Activated CD4-positive, alpha-beta T cell treated with anti-CD3 and anti-CD28 coated beads, Interleukin-2, amount 10 ng/mL, durations not matched to agents 7 days and 5 days (primary cell): Measurements from ENCODE around the gene GNAQ. TPM values are rescaled to one million over a fixed set of nuclear protein-coding genes. Genes with fewer than 3 reads are reported as not detected.
"Not testable (repeated sequence)": the region's sequence is repeated elsewhere in the genome, so short reads cannot be mapped to it uniquely, and the experiment has no call there.

Experiments used
- CTCF ChIA-PET: fragments of 350-600 bp; sonication (Branson Sonifier 250); formaldehyde crosslinking; loops from one replicate; lab custom pipeline; 2021; ENCODE audit warnings: antibody characterized with exemption; lab: Charles Lee
- POLR2A ChIA-PET: fragments of 350-600 bp; sonication (Branson Sonifier 250); formaldehyde crosslinking; loops from one replicate; lab custom pipeline; 2021; ENCODE audit warnings: antibody characterized with exemption; lab: Charles Lee
- DNase-seq: peaks from one replicate; pipeline ENCODE4 v3.0.0-alpha.2; 2020
- H3K27ac Mint-ChIP-seq: one replicate; pipeline ENCODE4 v1.8.0; 2021; ENCODE audit warnings: mild to moderate bottlenecking, moderate library complexity, mixed read lengths
- H3K27me3 Mint-ChIP-seq: one replicate; pipeline ENCODE4 v1.8.0; 2021; ENCODE audit warnings: mixed read lengths
- H3K36me3 Mint-ChIP-seq: one replicate; pipeline ENCODE4 v1.8.0; 2021; ENCODE audit warnings: low read depth, mixed read lengths
- H3K4me1 Mint-ChIP-seq: one replicate; pipeline ENCODE4 v1.8.0; 2021; ENCODE audit warnings: mixed read lengths
- H3K4me3 Mint-ChIP-seq: one replicate; pipeline ENCODE4 v1.8.0; 2021; ENCODE audit warnings: mild to moderate bottlenecking, moderate library complexity, mixed read lengths
- H3K9me3 Mint-ChIP-seq: one replicate; pipeline ENCODE4 v1.8.0; 2021; ENCODE audit warnings: mixed read lengths
- total RNA-seq, 2 experiments: library from RNA; stranded (reverse); gene quantifications; one replicate each; pipeline ENCODE4 v1.2.3, GENCODE V29; 2021

Gene GNAQ
- total RNA-seq, 2 experiments from 2014 or later = 28.1 to 31.8 TPM

GRCh38 chr9:77719321-77719720, 312.3 kb downstream of the GNAQ start:
- ChIA-PET POLR2A (no interaction called here), CTCF (interaction anchor here (1.1 kb wide), 1 partner anchor 232 kb away, joined by 5 read pairs; no protein-coding TSS in a partner anchor)
- Mint-ChIP-seq H3K36me3 (peaks cover 21% of the 10 kb centered on the region), H3K27ac (no peak overlapping the region), H3K27me3 (no peaks in the 10 kb centered on the region), H3K4me3 (no peak overlapping the region), H3K9me3 (no peaks in the 10 kb centered on the region), H3K4me1 (peaks cover 4% of the 10 kb centered on the region)
- DNase-seq = no peak

GRCh38 chr9:77718298-77718640, 313.3 kb downstream of the GNAQ start:
- peaks cover 16% of the 10 kb centered on the region for H3K36me3 Mint-ChIP-seq
- DNase-seq, H3K4me3 Mint-ChIP-seq, H3K9me3 Mint-ChIP-seq, H3K4me1 Mint-ChIP-seq, POLR2A ChIA-PET, H3K27me3 Mint-ChIP-seq, H3K27ac Mint-ChIP-seq: not testable (repeated sequence)
- CTCF ChIA-PET = interaction anchor here (1.1 kb wide), 1 partner anchor 231 kb away, joined by 5 read pairs; no protein-coding TSS in a partner anchor

- peaks cover 15% of the 10 kb centered on the region for H3K36me3 Mint-ChIP-seq
- DNase-seq, CTCF ChIA-PET, H3K4me3 Mint-ChIP-seq, H3K27me3 Mint-ChIP-seq, H3K9me3 Mint-ChIP-seq, H3K4me1 Mint-ChIP-seq, POLR2A ChIA-PET, H3K27ac Mint-ChIP-seq: not testable (repeated sequence)
Observed at GRCh38 chr9:77717608-77718297, 313.9 kb downstream of the GNAQ start.

- peaks cover 3% of the 10 kb centered on the region for H3K36me3 Mint-ChIP-seq
- H3K9me3 Mint-ChIP-seq = peaks cover 6% of the 10 kb centered on the region
- H3K27me3 Mint-ChIP-seq = no peaks in the 10 kb centered on the region
- no peak overlapping the region for H3K4me3 Mint-ChIP-seq
- no peak overlapping the region for H3K27ac Mint-ChIP-seq
- POLR2A ChIA-PET = no interaction called here
- H3K4me1 Mint-ChIP-seq = peaks cover 8% of the 10 kb centered on the region
- DNase-seq = no peak
- CTCF ChIA-PET = no interaction called here
Observed at GRCh38 chr9:77714077-77714549, 317.5 kb downstream of the GNAQ start.

- Mint-ChIP-seq H3K27ac (no peak overlapping the region), H3K36me3 (peaks cover 3% of the 10 kb centered on the region), H3K27me3 (no peaks in the 10 kb centered on the region), H3K4me3 (no peak overlapping the region), H3K9me3 (peaks cover 12% of the 10 kb centered on the region), H3K4me1 (peaks cover 5% of the 10 kb centered on the region)
- ChIA-PET POLR2A (no interaction called here), CTCF (no interaction called here)
- DNase-seq = no peak
Observed at GRCh38 chr9:77712533-77713130, 319.0 kb downstream of the GNAQ start.

- CTCF ChIA-PET = no interaction called here
- H3K9me3 Mint-ChIP-seq = peaks cover 12% of the 10 kb centered on the region
- H3K27ac Mint-ChIP-seq = no peak overlapping the region
- H3K4me1 Mint-ChIP-seq = peaks cover 5% of the 10 kb centered on the region
- POLR2A ChIA-PET = no interaction called here
- no peaks in the 10 kb centered on the region for H3K27me3 Mint-ChIP-seq
- DNase-seq = no peak
- H3K4me3 Mint-ChIP-seq = no peak overlapping the region
- H3K36me3 Mint-ChIP-seq = no peaks in the 10 kb centered on the region
Observed at GRCh38 chr9:77710965-77711648, 320.5 kb downstream of the GNAQ start.

GRCh38 chr9:77710316-77710715, 321.3 kb downstream of the GNAQ start:
- no peak overlapping the region for H3K27ac Mint-ChIP-seq
- DNase-seq = no peak

GRCh38 chr9:77708064-77708815, 323.4 kb downstream of the GNAQ start:
- Mint-ChIP-seq H3K36me3 (no peaks in the 10 kb centered on the region), H3K9me3 (peaks cover 15% of the 10 kb centered on the region), H3K27me3 (no peaks in the 10 kb centered on the region), H3K27ac (no peak overlapping the region), H3K4me1 (peaks cover 5% of the 10 kb centered on the region), H3K4me3 (no peak overlapping the region)
- ChIA-PET CTCF (no interaction called here), POLR2A (no interaction called here)
- no peak for DNase-seq

More at GRCh38 chr9:77710316-77710715, 321.3 kb downstream of the GNAQ start:
- ChIA-PET POLR2A (no interaction called here), CTCF (no interaction called here)
- H3K27me3 Mint-ChIP-seq = no peaks in the 10 kb centered on the region
- H3K4me3 Mint-ChIP-seq = no peak overlapping the region
- no peaks in the 10 kb centered on the region for H3K36me3 Mint-ChIP-seq
- peaks cover 5% of the 10 kb centered on the region for H3K4me1 Mint-ChIP-seq
- H3K9me3 Mint-ChIP-seq = peaks cover 12% of the 10 kb centered on the region

GRCh38 chr9:77707383-77708063, 324.1 kb downstream of the GNAQ start:
- Mint-ChIP-seq H3K9me3 (peaks cover 15% of the 10 kb centered on the region), H3K36me3 (no peaks in the 10 kb centered on the region), H3K27ac (no peak overlapping the region), H3K4me3 (no peak overlapping the region), H3K27me3 (no peaks in the 10 kb centered on the region), H3K4me1 (peaks cover 2% of the 10 kb centered on the region)
- no peak for DNase-seq
- ChIA-PET POLR2A (no interaction called here), CTCF (no interaction called here)

GRCh38 chr9:77705636-77706035, 326.0 kb downstream of the GNAQ start:
- POLR2A ChIA-PET = no interaction called here
- Mint-ChIP-seq H3K27ac (no peak overlapping the region), H3K9me3 (peaks cover 9% of the 10 kb centered on the region), H3K4me1 (no peaks in the 10 kb centered on the region), H3K27me3 (peaks cover under 1% of the 10 kb centered on the region), H3K4me3 (no peak overlapping the region), H3K36me3 (no peaks in the 10 kb centered on the region)
- CTCF ChIA-PET = no interaction called here
- no peak for DNase-seq

- H3K27me3 Mint-ChIP-seq, CTCF ChIA-PET, H3K4me1 Mint-ChIP-seq, H3K36me3 Mint-ChIP-seq, H3K27ac Mint-ChIP-seq, H3K4me3 Mint-ChIP-seq, DNase-seq, POLR2A ChIA-PET, H3K9me3 Mint-ChIP-seq: not testable (repeated sequence)
Observed at GRCh38 chr9:77702521-77703390, 328.9 kb downstream of the GNAQ start.
